Mononuclear cell (primary cell): ENCODE results near the gene SYCN. TPM values are rescaled to one million over a fixed set of nuclear protein-coding genes. Genes with fewer than 3 reads are reported as not detected.

Experiments used
- H3K27me3 ChIP-seq: 2 replicates; pipeline ENCODE4 v1.6.0; 2011; ENCODE audit warnings: low read length, control low read depth; ENCODE audit not compliant: insufficient read depth
- H3K4me1 ChIP-seq: 2 replicates; pipeline ENCODE4 v1.5.1; 2011; ENCODE audit warnings: mild to moderate bottlenecking, low read length, control low read depth; ENCODE audit not compliant: insufficient read depth
- H3K4me3 ChIP-seq: 2 replicates; pipeline ENCODE4 v1.5.1; 2011; ENCODE audit warnings: mild to moderate bottlenecking, low read length, moderate library complexity
- H3K9me3 ChIP-seq: 2 replicates; pipeline ENCODE4 v1.5.1; 2011; ENCODE audit warnings: low read depth, mild to moderate bottlenecking, control low read depth, low read length
- total RNA-seq: library from RNA; depleted of rRNA; stranded (reverse); fragments of >200 nt; gene quantifications from one replicate; pipeline ENCODE4 v1.2.3, GENCODE V29; 2012

The SYCN gene
- total RNA-seq, 1 donor: not detected

DNA sequence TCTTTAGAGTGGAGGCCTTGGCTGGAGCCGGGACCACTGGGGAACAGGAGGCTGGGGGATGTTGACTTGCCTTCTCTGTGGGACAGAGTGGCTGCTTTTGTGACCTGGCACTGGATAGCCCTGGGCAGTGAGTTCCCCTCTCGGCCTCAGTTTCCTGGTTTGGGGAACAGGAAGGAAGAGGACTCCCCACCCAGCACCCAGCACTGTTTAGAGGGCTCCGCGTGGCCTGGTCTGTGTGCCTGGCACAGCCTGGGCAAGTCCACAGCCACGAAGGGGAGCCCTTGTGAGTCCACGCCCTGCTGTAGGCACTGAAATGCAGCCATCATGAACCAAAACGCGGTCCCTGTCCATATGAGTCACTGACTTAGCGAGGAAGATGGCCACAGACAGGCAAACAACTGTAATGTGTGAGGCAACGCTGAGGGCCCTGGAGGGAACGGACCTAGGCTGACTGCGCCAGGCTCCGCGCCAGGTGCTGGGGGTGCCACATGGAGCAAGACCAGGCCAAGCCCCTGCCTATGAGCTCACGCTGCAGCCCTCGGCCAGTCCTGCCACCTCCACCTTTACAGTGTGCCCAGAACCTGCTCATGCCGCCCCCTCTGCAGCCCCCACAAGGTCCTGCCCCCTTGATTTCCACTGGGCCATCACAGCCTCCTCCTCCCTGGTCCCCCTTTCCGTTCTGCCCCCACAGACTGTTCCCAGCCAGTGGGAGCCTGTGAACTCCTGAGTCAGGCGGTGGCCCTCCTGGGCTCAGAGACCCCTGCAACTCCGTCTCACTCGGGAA, 43.0 kb downstream of the SYCN start:
- Histone ChIP-seq H3K9me3 (no peaks in the 10 kb centered on the region), H3K4me3 (no peak overlapping the region), H3K27me3 (no peaks in the 10 kb centered on the region), H3K4me1 (peaks cover 5% of the 10 kb centered on the region)

- Histone ChIP-seq H3K27me3 (no peaks in the 10 kb centered on the region), H3K9me3 (no peaks in the 10 kb centered on the region), H3K4me1 (peaks cover 5% of the 10 kb centered on the region), H3K4me3 (no peak overlapping the region)
Observed at GRCh38 chr19:39160523-39160861, 43.6 kb downstream of the SYCN start.

DNA sequence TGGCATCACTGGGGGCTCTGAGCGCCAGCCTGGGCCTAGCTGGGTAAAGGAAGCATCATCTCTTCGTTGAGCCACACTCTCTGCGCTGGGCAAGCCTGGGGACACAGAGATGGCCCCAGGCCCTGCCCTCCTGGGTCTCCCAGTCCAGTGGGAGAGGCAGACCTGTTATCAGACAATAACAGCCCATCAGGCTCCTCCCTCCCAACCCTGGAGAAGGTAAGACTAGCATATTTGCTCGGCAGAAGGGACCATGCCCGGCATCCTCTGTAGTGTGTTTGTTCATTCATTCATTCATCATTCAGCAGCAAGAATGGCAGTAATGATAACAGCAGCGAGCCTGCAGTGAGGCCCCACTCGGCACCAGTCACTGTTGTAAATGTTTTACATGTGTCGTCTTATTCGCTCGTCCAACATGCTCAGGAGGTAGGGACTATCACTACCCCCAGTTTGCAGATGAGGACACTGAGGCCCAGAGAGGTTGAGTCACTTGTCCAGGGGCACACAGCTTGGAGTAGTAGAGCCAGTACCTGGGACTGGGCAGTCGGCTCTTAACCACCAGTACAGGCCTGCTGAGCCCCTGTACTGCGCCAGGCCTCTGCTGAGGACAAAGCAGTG, 45.3 kb downstream of the SYCN start:
- Histone ChIP-seq H3K27me3 (no peaks in the 10 kb centered on the region), H3K4me3 (no peak overlapping the region)

DNA sequence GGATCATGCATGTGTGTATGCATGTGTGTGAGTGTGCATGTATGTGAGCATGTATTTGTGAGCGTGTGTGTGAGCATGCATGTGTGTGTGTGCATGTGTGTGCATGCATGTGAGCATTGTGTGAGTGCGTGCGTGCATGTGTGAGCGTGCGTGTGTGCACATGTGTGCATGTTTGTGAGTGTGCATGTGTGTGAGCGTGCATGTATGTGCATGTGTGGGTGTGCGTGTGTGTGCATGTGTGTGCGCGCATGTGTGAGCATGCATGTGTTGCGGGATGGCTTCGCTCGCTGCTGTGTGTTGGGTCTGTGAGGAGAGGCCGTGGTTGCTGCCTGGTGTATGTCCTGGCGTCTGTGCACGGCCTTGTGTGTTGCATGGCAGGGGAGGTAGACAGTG, 46.1 kb downstream of the SYCN start:
- Histone ChIP-seq H3K4me1 (peaks cover 5% of the 10 kb centered on the region), H3K27me3 (no peaks in the 10 kb centered on the region), H3K9me3 (no peaks in the 10 kb centered on the region), H3K4me3 (no peak overlapping the region)

More for the DNA sequence above, 45.3 kb downstream of the SYCN start:
- peaks cover 5% of the 10 kb centered on the region for H3K4me1 ChIP-seq
- H3K9me3 ChIP-seq: no peaks in the 10 kb centered on the region

DNA sequence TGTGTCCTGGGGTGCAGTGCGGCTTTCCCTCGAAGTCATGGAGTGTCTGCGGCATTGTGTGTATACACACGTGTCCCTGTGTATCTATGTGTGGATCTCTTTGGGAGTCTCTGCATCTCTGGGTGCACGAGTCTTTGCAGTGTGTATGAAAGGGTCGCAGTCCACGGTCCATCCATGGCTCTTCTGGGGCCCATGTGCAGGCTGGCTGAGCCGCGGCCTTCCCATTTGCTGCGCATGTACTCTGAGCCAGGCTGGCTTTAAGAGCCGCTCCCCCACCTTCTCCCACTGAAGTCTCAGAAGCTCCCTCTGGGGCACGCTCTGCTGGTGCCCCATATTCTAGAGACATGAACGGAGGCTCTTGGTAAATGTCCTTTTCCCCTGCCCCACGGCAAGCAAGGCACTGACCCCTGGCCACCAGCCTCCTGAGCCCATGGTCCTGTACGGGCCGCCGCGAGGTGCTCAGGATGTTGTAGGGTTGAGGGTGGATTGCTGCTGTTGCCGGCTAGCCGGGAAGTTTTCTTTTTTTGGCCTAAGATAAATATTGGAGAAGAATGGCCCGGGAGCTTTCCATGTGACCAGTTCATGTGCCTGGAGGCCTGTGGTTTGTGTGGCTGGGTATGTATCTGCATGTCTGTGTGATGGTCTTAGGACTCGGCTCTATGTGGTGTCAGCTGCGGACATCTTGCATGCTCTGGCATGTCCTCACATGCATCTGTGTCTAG, 46.6 kb downstream of the SYCN start:
- Histone ChIP-seq H3K27me3 (no peaks in the 10 kb centered on the region), H3K4me3 (no peak overlapping the region), H3K9me3 (no peaks in the 10 kb centered on the region), H3K4me1 (peaks cover 5% of the 10 kb centered on the region)

DNA sequence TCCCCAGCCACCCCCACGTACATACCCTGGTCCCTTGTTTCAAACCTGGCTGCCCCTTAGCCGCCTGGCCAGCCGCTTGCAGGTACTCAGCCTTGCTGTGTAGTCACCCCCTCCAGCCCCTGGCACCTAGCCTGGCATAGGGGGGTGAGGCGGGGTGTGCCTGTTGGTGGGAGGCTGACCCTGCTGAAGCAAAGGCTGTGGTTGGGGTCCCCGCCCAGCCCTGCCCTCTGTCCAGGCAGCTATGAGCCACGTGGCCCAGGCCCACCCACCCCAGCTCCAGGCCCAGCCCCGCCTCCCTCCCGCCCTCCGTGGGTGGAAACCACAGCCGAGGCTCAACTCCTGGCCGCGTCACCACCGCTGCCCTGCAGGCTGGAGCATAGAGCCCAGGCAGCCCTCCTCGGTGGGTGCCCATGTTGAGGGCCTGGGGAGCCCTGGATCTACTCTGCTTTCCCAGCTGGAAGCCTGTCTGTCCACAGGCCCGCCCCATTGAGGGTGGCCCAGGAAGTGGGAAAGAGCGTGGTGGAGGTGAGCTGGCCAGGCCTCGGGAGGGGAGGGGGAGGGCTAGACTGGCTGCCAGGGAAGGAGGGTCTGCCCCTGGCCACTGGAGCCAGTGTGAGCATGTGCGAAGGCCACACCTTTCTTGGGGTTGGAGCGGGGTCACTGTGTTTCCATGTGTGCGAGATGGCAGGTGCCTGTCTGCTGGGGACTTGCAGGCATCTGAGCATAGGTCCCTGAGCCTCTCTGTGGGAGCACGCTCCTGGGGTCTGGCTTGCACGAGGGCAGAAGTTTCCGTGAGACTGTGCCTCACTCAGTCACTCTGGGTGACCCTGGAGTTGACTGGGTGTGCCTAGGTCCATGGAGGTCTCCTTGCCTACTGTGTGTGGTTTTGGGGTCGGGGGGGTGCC, 47.5 kb downstream of the SYCN start:
- Histone ChIP-seq H3K27me3 (no peaks in the 10 kb centered on the region), H3K4me3 (no peak overlapping the region), H3K4me1 (peaks cover 5% of the 10 kb centered on the region), H3K9me3 (no peaks in the 10 kb centered on the region)

- Histone ChIP-seq H3K4me3 (no peak overlapping the region), H3K9me3 (no peaks in the 10 kb centered on the region), H3K27me3 (no peaks in the 10 kb centered on the region), H3K4me1 (peaks cover 2% of the 10 kb centered on the region)
Observed at GRCh38 chr19:39155741-39156140, 48.3 kb downstream of the SYCN start.

DNA sequence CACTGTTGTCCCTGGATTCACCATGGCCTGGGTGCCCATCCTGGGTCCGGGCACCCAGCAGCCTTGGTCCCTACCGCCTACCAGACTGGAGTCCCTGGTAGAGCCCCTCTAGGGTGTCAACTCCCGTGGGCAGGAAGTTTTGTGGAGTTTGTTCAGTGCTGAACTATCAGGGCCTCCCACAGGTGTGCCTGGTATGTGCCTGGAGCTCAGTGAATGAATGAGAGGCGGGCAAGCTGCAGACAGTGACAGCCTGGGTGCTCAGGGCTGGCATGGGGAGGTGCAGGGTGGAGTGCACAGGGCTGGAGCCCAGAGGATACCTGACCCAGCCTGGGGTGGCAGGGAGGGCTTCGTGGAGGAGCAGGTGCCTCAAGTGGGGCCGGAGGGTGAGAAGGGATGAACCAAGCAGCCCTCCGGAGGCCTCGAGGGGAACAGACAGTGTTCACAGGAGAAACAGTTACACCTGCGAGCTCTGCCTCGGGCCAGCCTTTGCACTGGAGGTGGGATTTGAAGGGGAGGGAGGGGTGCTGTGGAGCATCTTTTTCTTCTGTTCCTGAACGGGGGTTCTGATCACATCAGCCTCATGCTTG, 48.9 kb downstream of the SYCN start:
- no peak overlapping the region for H3K4me3 ChIP-seq
- no peaks in the 10 kb centered on the region for H3K27me3 ChIP-seq
- no peaks in the 10 kb centered on the region for H3K4me1 ChIP-seq
- no peaks in the 10 kb centered on the region for H3K9me3 ChIP-seq

DNA sequence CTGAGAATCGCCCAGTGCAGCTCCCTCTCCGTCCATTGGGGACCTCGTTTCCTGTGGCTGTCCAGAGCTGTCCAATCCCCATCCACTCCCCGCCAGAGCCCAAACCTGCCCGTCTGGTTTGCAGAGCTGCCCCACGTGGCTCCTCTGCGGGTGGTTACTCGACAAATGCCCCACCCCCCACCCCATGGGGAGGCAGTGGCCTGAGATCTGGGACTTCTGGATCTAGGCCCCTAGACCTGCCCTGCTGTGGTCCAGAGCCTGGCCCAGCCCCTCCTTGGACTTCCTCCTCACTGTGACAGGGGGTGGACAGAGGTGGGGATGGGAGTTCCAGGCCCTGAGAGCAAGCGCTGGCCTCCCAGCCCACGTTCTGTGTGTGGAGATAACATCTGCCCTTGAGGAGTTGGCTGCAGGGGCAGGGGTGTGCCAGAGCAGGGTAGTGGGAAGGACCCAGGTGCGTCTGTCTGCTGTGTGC, 49.4 kb downstream of the SYCN start:
- Histone ChIP-seq H3K27me3 (no peaks in the 10 kb centered on the region), H3K4me1 (no peaks in the 10 kb centered on the region), H3K9me3 (no peaks in the 10 kb centered on the region), H3K4me3 (no peak overlapping the region)

GRCh38 chr19:39154100-39154628, 49.9 kb downstream of the SYCN start:
- Histone ChIP-seq H3K9me3 (no peaks in the 10 kb centered on the region), H3K4me1 (no peaks in the 10 kb centered on the region), H3K27me3 (no peaks in the 10 kb centered on the region), H3K4me3 (no peak overlapping the region)

Other genes starting within 250 kb of the SYCN start
- under 0.01 TPM for gene FBXO17, start 228.5 kb downstream of the SYCN start, total RNA-seq
- gene FBXO27, start 171.7 kb downstream of the SYCN start, total RNA-seq: not detected
- not detected for gene ACP7, start 119.9 kb downstream of the SYCN start, total RNA-seq
- 1.5 TPM for gene PAK4, start 78.5 kb downstream of the SYCN start, total RNA-seq
- gene NCCRP1, start 7.3 kb downstream of the SYCN start, total RNA-seq: not detected
- not detected for gene IFNL3, start 40.7 kb upstream of the SYCN start, total RNA-seq
- 0.10 TPM for gene IFNL4, start 44.6 kb upstream of the SYCN start, total RNA-seq
- gene IFNL2, start 64.1 kb upstream of the SYCN start, total RNA-seq: not detected
- gene IFNL1, start 92.1 kb upstream of the SYCN start, total RNA-seq: not detected
- gene LRFN1, start 116.6 kb upstream of the SYCN start, total RNA-seq: 1.8 TPM
- gene GMFG, start 131.8 kb upstream of the SYCN start, total RNA-seq: 211 TPM
- 30.0 TPM for gene SAMD4B, start 138.2 kb upstream of the SYCN start, total RNA-seq
- 26.1 TPM for gene PAF1, start 186.8 kb upstream of the SYCN start, total RNA-seq
- 21.9 TPM for gene MED29, start 187.1 kb upstream of the SYCN start, total RNA-seq
- gene ZFP36, start 202.6 kb upstream of the SYCN start, total RNA-seq: 676 TPM
- 21.5 TPM for gene PLEKHG2, start 208.4 kb upstream of the SYCN start, total RNA-seq
- gene RPS16, start 231.7 kb upstream of the SYCN start, total RNA-seq: 71.4 TPM
- 124 TPM for gene SUPT5H, start 241.3 kb upstream of the SYCN start, total RNA-seq